C1 segment of cervical spinal cord (tissue), 14 donors: Measurements from ENCODE around the gene SLC39A2.
"Not testable (repeated sequence)": the region's sequence is repeated elsewhere in the genome, so short reads cannot be mapped to it uniquely, and the experiment has no call there.

Source experiments
- DNase-seq, 14 donors: peaks; one replicate each; lab custom pipeline; 2025; lab: John Stamatoyannopoulos, UW

Gene SLC39A2

DNA sequence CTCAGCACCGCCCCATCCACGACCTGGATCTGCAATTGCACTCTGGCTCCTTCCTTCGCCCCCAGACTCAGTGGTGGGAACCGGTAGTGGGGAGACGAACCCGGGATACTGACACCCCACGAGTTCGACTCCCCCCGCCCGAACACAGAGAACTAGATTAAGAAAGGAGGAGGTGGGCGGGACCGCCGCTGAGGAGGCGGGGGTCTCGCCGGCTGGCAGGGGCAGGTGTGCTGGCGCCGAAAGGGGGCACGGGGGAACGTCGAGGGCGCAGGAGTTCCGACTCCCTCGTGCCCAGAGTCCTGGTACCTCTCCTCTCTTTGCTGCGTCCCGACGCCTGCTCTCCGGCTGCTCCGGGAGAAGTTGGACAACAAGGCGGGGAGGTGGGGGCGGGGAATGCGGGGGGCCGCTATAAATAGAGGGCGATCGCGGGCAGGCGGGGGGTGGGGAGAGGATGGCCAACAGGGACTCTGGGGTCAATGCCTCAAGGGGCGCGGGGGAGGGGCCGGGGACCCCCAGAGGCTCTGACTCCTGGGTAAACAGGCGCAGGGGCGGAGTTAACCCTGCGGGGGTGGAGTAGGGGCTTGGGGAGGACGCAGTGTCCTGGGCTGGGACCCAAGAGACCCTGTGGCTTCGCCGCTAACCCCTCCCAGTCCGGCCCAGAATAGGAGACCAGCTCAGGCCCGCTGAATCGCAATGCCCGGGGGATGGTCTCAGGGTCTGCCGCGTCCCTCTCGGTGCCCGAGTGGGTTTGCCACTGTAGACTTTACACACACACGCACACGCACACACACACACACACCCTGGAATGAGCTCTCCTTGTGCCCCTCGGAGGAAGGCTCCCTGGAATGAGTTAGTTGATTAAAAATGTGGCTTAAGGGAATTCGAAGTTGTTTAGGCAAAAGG lies 26.5 kb downstream of the SLC39A2 start:
- peak in 12 of 14 donors; percentile 50 to 98 (median 84) for DNase-seq

- peak in 12 of 14 donors; percentile 33 to 87 (median 78) for DNase-seq
Measured at GRCh38 chr14:21026274-21026987, 27.3 kb downstream of the SLC39A2 start.

- DNase-seq = peak in 1 of 14 donors; percentile 36
Measured at GRCh38 chr14:21026988-21027315, 27.9 kb downstream of the SLC39A2 start.

GRCh38 chr14:21029917-21030316 lies 30.8 kb downstream of the SLC39A2 start, which contains the start of gene TPPP2:
Gene TPPP2 (plus strand): TSS chr14:21030217. CDS start chr14:21030582, 365 bp downstream.
- no peak for DNase-seq

GRCh38 chr14:21030531-21030930 lies 31.4 kb downstream of the SLC39A2 start:
- no peak for DNase-seq

DNA sequence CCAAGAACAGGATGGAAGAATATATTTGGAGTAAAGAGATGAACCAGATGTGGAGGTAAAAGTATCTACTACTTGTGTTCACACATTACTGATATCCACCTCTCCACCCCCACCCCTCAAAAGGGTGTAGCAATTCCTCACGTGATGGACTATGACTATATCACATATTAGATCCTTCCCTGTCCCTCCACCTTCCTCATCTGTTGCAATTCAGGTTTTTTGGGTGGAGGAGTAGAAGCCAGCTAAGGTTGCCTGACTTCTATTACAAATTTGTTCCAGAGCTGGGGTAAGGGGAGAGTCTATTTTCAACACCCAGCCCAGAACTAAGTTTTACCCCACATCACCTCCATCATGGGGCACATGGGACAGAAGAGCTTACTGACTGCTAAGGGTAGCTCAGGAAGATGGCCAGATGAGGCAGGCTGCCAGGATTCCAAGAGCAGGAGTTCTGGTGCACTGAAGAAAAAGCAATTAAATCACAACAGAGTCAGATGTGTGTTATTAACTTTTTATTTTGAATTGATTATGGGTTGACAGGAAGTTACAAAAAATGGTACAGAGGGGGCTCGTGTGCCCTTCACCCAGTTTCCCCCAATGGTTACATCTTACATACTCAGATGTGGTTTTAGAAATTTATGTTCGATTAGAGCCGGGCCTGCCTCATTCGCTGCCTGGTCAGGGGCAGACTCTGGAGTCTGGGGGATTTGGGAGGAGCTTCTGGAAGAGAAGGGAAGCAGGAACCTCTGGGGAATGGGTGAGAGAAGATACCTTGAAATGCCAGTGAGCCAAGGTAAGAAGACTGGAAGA lies 33.4 kb downstream of the SLC39A2 start:
- DNase-seq = no peak

- peak in 2 of 14 donors; percentile 29 to 35 for DNase-seq
Measured at GRCh38 chr14:21033133-21033698, 34.1 kb downstream of the SLC39A2 start.

- DNase-seq = no peak
Measured at GRCh38 chr14:21034707-21035106, 35.6 kb downstream of the SLC39A2 start, which contains the start of gene RNASE13. Gene RNASE13 (minus strand): TSS chr14:21034807. CDS start chr14:21034288, 519 bp downstream.

DNA sequence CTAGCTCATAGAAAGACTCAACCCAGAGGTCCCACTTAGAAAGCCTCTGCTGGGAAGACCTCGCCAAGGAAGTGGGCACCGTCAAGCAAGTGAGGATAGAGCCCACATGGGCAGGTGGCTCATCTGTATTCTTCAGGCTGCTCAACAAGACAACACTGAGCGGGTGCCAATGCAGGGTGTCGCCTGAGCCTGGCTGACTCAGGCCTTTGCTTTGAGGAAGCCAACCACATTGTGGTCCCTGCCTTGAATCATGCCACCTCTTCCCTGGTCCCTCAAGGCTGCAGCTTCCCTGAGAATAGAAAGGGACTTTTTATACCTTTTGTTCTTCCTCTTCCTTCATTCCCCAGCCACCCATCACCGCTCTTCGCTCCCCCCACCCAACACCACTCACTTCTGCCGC lies 37.7 kb downstream of the SLC39A2 start:
- peak in 1 of 14 donors; percentile 34 for DNase-seq

DNA sequence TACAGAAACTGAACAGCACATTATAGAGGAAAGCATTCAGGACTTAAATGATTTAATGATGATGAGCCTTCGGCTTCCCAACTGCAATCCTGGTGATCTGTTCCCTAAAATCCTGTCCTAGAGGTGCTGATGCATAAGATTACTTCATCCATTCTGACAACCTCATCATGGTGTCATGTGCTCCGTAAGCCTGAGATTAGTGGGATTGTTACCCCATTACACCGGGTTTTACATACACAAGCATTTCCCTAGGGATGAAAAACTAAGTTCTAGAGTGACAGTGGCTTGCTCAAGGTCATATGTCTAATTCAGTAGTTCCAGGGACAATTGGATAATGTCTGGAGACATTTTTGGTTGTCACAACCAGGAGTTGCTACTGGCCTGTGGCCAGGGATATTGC lies 38.1 kb downstream of the SLC39A2 start:
- DNase-seq = no peak

DNA sequence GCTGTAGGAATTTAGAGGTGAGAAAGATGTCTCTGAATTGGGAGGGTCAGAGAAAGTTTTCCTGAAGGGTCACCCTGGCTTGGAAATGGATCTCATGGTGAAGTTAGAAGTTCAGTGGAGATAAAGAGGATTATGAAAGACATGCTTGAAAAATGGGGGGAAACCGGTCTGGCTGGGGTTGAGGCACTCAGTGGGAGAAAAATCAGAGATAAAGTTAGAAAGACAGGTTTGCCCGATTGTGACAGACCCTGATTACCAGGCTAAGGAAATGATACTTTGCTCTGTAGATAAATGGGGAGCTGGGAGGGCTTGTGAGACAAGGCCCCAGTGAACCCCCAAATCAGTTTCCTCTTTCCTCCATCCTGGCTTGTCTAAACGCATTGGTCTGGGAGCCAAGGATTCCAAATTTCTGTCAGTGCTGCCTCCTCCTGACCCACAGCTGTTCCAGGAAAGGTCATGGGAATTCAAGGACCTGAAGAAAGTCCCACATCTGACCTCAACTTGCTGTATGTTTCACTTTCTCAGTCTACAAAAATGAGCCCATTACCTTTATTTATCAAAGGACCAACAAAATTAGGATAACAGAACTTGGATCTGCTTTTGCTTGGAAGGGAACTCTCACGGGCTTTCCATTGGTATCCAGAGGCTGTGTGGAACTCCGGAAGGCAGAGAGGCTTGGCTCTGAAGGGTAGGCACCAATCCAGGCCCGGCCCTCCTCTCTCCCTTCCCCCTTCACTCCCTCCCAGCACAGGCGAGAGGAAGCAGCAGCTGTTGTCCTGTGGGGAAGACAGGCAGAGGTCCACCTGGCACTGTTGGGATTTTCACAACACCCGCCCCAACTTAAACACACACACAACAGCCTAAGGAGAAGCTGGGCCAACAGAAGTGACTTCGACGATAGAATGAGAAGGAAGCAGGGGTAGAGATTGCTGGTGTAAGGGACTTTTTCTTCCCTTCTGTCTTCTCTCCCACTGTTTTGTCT lies 39.6 kb downstream of the SLC39A2 start:
- DNase-seq = peak in 13 of 14 donors; percentile 20 to 83 (median 68)

- DNase-seq = peak in 11 of 14 donors; percentile 12 to 56 (median 39)
Measured at GRCh38 chr14:21039585-21040369, 40.7 kb downstream of the SLC39A2 start.

DNA sequence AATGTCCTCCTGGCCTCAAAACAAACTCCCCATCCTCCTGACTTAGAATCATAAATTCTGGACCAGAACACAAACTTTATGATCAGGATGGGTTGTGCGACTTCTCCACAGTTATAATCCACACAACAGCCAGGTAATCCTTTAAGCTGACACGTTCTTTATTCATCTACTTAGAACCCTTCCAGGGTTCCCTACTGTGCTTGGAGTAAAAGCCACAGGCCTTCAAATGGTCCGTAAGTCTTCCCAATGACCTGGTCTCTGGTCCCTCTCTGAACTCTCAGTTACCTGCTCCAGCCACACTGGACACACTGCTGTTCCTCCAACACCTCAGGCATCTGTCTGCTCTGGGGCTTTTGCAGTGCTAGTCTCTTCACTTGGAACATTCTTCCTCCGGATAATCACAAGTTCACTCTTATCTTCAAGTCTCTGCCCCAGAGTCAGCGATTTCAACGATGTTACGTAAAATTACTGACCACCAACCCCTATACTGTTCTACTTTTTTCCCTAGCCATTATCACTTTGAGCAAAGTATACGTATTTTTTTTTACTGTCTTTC lies 41.4 kb downstream of the SLC39A2 start:
- no peak for DNase-seq

GRCh38 chr14:21040941-21041340 lies 41.8 kb downstream of the SLC39A2 start:
- not testable (repeated sequence) for DNase-seq

DNA sequence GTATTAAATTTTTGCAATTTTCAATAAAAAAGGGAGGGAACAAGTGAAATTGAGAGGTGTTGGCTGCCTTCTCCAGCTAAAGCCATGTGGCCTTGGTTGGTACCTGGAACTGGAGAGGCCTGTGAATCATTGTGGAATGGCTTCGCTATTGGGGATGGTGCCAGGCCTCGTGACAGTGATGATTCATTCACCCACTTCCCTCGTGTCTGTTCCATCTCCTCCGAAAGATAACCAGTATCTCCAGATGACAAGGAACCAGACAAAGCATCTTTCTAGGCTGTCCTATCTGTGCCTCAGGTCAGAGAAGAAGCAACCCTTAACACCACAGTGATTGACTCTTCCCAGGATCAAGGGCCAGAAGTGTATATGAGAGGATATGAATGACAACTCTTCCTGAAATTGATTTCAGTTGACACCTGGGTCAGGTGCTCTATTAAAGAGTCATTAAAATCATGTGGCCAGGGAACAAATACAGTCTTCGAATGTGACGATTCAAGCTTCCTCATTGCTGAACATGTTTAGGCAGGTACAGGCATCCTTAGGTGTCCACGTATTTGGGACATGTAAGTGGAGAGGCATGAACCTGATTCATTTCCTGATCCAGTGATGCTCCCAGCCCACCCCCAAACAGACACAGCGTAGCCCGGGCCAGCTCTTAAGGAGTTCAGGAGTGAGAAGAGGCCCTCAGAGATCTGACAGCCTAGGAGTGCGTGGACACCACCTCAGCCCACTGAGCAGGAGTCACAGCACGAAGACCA lies 42.8 kb downstream of the SLC39A2 start, which contains the start of gene RNASE7:
Gene RNASE7 (plus strand): TSS at position 687 of the 758 bp plus-strand sequence. CDS start 631 bp downstream, outside the sequence.
- DNase-seq = peak in 2 of 14 donors; percentile 23 to 30

DNA sequence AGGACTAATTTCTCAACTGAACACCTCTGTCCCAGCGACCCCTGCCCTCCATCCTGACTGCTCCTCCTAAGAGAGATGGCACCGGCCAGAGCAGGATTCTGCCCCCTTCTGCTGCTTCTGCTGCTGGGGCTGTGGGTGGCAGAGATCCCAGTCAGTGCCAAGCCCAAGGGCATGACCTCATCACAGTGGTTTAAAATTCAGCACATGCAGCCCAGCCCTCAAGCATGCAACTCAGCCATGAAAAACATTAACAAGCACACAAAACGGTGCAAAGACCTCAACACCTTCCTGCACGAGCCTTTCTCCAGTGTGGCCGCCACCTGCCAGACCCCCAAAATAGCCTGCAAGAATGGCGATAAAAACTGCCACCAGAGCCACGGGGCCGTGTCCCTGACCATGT lies 43.8 kb downstream of the SLC39A2 start:
- DNase-seq = peak in 6 of 14 donors; percentile 14 to 39 (median 26)

- DNase-seq = no peak
Measured at GRCh38 chr14:21043387-21043973, 44.4 kb downstream of the SLC39A2 start.
